ENCODE measurements around the gene CTXND1.
A peak's percentile ranks its signal among the peaks of the same experiment; 100 is the strongest.

The CTXND1 gene

DNA sequence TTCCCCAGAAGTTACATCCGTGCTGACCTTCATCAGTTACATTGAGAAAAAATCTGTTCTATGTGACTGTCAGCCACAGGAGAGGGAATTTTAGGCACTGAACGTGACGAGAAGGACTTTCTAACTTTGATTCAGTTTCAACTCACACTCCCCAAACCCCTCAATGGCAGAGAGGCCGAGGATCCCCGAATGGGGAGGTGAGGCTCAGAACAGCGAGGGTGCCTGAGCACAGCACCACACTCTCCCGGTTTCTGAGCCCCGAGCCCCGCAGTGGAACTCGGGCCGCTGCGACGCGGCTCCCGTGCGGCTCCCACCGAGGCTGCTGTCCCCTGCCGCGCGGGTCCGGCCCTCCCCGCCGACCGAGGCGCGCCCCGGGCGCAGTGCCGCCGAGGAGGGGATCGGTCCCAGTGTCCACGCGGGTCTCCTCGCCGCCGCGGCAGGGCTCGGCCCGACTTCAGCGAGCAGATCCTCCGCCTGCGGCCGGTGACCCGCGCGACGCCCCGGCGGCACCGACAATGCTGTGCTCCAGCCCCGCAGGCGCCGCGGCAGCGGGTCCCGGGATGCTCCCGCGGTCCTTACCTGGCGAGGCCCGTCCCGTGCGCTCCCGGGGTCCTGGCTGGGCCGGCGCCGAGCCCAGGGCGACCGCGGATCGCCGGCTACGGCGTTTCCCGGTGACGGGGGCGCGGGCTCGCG, 439 bp downstream of the CTXND1 start:
- DNase-seq: peak; percentile 35

DNA sequence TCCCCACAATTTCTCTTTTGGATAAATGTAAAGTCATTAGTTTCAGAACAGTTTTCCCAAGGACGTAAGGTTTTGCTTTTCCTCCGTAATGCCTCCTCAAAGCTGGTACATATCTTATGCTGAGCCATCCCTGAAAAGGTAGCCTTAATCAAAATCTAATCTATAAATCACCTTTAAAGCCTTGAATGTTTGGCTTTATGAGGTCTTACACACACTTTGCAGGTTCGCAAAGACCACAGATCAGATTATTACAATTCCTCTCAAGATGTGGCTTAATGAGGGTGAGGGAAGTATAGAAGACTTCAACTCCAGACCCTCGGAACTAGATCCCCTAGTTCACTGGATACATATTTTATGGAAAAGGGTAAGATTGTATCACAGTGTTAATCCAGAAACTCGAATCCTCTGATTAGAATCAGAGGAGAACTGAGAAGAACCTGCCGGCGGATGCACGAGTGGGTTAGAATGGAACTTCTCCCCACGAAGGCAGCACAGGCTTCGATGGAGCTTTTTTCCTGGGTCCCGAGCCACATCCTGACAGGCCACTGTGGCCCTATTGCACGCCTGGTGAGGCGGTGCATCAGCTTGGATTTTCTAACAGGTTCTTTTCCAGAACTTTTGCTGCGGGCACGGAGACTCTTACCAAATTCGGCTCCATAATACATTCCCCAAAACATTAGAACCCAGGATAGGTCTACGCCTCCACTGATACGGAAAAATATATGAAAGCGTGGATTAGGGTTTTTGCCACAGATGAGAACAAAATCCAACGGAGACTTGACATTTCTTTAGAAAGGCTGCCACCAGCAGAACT, 1.2 kb downstream of the CTXND1 start:
- no peak for DNase-seq

DNA sequence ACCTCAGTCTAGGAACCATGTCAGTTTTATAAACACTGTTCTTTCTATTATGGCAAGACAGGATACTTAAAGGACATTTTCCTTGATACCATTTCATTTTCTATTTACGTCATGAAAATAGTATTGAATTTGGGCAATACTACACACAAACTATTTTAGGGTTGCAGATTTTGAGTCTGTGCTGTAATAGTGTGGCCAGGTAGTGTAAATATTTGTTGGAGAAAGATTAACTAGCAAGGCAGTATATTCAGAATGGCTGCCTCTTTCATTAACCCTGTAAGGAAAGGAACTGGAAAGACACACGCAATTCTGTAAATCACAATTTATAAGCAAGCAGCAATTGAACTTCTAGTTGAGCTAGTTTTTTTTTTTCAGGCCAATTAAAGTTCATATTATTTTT, 2.0 kb downstream of the CTXND1 start:
- no peak for DNase-seq

DNA sequence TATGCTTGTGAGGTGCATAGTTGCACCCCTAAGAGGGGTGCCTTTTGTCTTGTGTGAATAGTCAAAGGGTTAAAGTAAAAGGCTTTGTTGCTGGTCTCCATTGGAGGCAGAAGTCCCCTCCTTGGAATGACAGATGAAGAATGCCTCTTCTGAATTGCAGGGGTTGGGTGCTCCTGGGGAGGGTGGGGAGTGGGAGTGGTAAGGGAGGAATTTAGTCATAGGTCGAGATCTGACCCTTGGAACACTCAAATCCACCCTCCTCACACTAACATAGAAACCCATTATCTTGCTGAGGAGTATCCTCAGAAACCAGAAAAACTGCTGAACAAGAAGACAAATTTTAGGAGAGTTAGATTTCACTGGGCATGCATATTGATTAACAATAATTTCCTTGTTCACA, 4.7 kb downstream of the CTXND1 start:
- DNase-seq: no peak

DNA sequence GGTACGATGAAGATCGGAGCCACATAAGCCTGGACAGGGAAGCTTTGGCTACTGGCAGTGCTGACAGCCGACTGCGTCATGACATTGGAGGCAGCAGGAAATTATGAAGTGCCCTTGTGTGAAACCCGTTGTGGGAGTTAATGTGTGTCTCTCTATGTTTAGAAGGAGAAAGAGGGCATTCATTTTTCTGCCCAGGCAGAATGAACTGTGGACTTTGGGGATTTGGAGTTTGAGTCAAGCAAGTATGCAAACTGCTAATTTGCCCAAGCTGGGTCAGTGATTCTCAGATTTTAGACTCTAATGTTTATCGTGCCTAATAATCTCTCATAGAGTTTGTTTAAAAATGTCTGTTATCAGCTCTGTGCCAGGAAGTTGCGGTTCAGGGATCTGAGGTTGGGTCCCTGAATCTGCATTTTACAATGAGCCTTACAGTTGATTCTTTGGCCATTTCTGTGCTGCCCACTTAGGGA, 5.6 kb downstream of the CTXND1 start:
- no peak for DNase-seq

DNA sequence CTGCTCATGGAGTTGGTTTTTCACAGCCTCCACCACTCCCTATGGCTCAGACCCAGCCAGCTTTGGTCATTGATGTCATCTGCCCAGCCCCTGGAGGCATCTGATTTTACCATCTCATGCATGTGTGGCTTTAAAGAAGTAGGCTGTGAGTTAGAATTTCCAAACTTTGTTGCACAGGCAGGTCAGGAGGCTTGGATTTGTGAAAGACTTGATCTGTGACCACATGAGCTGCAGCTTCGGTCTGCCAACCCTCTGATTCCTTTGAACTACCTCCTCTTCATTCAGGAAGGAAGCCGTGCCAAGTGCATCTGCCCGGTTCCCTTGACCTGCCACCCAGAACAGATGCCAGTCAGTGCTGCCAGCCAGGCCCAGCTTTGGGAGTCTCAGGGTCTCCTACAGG, 9.2 kb downstream of the CTXND1 start:
- DNase-seq: no peak

DNA sequence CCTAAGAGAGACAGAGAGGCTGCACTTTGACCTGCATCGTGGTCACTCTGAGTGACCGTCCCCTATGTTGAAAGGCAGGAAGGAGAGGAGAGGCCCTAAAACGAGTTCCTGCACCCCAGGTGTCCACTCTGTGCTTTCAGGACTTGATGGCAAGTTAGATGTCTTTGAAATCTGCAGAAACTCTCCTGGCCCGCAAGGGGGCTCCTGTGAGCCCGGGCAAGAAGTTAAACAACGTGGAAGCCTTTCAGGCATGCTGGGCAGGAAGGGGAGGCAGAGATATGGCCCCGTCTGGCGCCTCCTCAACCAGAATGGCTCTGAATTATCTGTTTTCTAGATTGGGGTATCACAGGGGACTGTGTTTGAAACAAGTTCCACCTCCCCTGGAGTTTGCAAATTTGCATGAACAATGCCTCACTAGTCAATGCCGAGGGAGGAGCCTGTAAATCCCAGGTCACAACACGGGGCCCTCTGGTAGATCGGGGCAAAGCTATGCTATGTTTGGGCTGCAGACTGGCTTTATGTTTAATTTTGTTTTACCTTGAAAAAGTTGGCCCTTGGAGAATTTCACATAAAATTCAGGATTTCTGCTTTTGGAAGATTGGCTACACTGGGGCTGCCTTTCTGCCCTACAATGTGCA, 9.8 kb downstream of the CTXND1 start:
- no peak for DNase-seq

DNA sequence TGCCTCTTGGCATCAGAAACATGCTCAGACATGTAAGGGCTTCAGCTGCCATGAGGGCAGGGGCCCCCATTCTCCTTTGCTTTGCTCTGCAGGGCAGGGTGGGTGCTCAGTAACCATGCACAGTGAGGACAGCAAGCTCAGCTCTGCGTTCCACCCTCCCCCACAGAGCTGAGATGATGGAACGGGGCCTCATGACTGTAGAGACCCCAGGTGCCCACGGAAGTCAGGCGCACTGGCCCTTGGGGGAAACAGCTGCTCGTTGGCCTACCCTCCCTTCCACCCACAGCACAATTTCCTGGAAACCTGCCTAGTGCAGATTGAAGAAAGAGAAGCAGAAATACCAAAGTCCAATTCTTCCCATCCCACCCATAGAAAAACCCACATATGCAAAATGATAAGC, 10.5 kb downstream of the CTXND1 start:
- no peak for DNase-seq

DNA sequence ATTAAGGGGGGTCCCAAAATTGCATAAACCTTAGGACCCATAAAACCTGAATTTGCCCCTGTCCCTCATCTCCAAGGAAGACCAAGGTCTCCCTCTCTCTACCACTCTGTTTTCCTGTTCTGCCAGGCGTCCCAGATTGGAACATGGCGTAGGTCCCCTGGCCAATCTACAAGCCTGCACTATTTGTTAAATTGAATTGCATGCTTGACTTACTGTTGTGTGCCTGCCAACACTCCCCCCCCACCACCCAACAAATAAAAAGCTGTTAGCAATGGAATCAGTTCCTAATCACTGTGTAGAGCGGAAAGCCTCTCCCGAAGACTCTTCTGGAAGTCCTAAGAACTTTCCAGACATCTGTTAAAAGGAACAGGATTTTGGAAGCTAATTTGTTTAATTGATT, 11.7 kb downstream of the CTXND1 start:
- DNase-seq: no peak

DNA sequence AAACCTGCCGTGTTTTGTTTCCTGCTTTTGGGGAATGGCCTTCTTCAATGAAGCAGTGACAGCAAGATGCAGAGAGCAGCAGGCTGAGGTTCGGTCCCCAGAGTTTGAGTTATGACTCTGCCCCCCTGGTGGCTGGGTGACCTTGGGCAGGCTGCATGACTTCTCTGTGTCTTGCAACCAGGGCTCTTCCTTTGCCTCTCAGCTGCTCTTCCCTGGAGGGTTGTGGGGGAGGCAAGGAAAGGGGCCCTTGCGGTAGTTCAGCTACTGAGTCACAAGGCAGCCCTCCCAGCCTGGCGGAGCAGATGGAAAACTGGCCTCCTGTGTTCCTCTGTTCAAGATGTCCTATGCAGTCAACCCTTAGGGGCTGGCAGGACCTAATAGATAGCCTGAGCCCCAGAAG, 17.1 kb downstream of the CTXND1 start:
- DNase-seq: no peak

DNA sequence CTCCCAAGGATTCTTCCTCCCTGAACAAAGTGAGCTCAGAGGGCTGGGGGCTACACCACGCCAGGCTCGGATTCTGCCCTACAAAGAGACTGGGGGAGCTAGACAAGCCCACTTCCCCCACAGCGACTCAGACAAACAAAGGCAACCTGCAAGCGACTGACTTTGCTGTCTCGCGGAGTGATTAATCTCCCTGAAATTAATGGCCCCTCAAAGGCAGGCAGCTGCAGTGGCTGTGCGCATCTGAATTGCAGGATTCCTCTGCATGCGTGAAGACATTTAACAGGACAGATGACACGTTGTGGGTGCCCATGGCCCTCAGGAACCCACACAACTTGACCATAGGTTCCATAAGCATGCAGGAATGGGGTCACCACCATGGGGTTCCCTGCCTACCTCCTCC, 18.4 kb downstream of the CTXND1 start:
- DNase-seq: no peak

DNA sequence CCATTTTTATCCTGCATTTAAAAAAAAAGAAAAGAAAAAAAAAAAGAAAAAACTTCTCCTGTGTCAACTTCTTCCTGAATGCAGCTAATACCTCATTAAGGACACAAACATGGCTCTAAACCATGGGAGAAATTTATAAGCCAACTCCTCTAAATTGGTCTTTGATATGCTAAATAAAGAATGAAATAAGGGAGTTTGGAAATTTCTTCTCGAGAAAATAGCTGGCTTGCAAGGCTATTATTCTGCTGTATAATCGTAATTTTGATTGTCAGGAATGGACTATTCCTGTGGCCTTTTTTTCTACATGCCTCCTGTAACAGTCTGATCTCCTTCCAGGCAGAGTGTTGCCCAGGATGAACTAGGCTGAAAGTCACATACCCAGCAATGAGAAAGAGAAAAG, 20.6 kb downstream of the CTXND1 start:
- no peak for DNase-seq

DNA sequence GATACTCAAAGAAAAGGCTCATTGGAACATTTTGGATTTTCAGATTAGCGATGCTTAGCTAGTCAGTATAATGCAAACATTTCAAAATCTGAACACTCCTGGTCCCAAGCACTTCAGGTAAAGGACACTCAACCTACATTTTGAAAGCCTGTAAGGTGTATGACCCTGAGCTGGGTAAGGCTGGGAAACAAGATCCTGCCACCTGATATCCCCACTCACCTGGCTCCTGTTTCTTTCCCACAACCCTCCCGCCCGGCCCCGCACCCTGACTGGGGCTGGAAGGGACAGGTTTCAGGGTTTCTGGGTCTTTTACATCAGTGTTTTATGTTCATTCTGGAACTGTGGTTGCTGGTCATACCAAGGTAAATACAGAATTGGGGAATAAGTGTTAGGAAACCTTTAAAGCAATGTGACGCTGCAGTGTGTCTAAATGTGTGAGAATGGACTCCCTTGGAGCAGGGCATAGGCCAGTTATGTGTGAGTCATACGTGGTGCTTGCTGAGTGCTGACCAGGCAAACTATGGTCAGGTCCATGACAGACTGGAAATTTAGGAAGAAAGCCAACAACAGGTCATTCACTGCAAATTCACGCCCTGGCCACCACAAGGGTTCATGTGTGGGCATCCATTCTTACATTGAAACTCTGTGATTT, 22.9 kb downstream of the CTXND1 start:
- no peak for DNase-seq

DNA sequence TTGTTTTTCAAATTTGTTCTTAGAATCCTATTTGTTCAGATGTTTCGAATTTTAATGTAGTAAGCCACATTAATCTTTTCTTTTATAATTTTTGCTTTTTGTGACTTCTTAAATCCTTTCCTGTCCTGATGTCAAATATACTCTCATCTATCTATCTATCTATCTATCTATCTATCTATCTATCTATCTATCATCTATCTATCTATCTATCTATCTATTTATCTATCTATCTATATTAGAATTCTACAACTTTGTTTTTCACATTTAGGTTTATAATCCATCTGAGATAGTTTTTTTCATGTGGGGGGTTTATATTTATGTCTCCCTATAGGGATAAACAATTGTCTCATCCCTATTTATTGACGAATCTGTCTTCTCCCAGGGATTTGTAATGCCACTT, 32.1 kb downstream of the CTXND1 start:
- no peak for DNase-seq

DNA sequence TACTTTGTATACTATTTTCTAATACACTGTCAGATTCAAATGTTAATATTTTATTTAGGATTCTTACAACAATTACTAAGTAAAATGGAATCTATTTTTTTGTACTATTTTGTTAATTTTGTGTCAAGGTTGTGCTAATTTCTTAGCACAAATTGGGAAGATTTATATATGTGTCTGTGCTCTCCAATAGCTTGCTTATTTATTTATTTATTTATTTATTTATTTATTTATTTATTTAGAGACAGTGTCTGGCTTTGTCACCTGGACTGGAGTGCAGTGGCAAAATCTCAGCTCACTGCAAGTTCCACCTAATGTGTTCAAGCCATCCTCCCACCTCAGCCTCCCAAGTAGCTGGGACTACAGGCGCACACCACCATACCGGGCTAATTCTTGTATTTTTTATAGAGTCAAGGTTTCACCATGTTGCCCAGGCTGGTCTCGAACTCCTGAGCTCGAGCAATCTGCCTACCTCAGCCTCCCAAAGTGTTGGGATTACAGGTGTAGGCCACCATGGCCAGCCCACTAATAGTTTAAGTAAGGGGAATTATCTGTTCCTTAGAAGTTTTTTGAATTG, 34.6 kb downstream of the CTXND1 start:
- no peak for DNase-seq

DNA sequence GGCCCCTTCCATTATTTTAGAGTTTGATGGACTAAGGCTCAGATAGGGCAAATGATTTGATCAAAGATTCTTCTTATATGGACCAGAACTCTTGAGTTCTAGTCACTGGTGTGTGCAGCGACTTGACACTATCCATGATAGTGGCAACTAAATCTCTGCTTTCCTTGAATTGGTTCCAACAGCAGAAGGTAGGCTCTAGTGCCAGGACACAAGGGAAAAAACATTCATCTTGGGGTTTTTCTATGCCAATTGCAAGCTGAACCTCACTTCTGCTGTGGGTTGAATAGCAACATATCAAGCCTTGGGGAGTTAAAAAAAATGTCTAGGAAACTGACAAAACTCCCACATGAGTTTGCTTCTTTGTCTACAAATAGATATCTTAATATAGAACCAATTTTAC, 35.1 kb downstream of the CTXND1 start:
- no peak for DNase-seq

DNA sequence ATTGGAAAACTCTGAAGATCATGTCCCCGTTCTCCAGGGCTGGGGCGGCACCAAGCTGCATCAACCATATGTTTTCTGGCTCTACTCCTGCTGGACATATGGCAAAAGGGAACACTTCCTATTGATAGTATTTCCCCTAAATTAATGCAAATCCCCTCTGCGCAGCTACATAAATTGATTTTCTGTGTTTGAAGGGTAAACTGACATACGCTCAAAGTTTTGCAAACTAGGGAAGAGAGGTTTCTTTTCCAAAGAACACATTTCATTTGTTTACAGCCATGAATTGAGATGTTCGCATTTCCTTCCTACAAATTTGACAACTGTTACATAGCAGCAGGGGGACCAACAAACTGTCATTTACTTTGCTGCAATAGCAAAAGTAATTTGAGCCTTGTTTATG, 35.9 kb downstream of the CTXND1 start:
- no peak for DNase-seq

DNA sequence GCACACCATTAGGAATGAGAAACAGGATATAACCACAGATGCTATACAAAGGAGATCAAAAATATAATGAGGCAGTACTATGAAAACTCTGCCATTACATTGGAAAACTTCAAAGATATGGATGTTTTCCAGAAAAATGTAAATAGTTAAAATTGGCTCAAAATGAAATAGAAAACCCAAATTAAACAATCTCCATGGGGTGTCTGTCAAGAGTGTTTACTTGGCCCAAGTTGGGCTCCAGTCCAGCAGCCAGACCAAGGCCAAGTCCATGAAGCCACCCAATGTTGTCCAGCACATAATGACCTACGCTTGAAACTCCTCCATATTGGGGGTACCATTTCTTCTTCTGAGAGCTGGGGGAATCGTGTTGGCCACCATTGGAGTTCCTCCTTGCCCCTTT, 37.1 kb downstream of the CTXND1 start:
- no peak for DNase-seq

DNA sequence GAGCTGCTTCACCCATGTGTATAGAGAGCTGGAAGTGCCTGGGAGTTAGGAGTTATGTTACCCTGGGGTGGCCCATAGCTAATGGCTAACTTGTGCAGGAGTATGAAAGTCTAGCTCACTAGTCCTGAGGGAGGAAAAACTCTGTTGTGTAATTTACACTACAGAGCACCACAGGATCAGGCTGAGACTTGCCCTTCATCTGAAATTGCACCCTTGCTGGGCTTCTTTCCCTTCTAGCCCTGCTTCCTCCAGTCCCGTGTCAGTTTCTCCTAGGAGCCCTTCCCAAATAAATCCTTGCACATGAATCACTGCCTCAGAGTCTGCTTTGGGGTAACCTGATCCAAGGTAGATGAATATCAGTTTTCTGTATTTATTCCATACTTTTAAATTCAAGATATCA, 40.0 kb downstream of the CTXND1 start:
- DNase-seq: no peak

DNA sequence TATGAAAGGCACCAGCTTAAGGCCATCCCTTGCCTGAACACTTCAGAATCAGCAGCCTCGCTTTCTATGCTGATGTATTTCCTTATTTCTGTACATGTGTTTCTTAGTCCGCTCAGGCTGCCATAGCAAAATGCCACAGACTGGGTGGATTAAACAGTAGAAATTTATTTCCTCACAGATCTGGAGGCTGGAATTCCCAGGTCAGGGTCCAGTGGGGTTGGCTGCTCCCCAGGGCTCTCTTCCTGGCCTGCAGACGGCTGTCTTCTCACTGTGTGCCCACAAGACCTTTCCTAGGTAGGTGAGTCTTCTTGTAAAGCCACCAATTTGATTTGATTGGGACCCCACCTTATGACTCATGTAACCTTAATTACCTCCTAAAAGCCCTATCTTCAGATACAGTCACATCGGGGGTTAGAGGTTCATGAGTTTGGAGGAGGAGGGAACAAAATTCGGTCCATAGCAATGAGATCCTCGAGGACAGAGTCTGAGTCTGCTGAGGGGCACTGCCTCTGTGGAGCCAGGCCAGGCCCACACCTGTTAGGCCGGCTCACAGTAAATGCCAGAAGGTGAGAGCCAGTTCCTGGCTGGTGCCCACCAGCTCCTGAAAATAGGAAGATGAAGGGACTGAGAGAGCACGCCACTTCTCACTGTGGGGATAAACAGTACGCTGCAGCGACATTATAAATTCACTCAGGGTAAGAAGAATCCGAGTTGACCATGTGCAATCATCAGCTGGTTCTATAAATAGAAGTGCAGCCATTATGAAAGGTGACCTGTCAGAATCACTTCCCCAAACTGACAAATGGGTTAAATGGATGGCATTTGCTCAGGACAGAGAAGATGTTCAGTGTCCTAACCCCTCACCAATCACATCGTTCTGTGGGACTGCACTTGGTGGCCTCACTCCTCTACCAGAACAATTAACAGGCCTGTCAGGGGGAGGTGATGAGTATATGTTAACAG, 41.1 kb downstream of the CTXND1 start:
- DNase-seq: no peak

DNA sequence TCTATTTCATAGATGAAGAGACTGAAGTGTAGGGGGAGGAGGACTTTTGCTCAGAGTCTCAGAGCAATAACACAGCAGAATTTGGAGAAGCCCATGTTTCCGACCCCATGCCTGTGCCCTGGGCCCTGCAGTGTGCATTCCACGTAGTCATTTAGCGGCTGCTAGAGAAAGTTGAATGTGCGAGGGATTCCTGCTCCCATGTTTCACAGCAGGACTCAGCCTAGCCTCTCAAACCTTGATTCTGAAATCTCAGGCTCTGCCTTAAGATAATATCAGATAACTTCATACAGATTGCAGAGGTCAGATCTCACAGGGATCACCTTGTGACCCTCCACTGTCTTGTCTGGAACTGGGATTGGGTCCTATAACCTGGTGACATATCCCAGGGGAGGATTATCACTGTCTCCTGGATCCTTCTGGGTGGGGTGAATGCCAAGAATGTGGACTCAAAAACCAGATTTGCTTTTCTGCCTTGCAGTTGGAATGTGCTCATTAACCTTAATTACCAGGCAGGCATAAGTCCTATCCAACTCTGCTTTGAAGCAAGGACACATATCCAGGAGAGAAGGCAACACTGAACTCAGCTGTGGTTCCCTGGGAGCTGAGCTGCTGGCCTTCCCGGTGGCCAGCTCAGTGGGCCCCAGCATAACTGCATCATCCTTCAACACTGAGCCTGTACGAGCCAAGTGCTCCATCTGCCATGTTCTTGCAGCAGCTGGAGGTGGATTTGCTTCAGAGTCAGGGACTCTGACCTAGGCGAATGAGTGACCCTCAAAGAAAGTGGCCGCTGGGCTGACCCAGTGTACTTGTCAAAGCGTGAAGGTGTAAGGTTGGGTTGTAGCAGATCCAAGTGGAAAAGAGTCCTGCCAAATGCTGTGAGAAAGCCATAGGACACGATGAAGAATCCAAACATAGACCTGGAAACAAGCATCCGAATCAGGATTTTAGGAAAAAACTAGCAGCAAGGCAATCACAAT, 43.0 kb downstream of the CTXND1 start:
- no peak for DNase-seq

Measured in left hindlimb (tissue), 1 donor.